Right renal pelvis (tissue), 4 donors: Measurements from ENCODE around the gene ZNF318. TPM values are rescaled to one million over a fixed set of nuclear protein-coding genes. Genes with fewer than 3 reads are reported as not detected.
"Not testable (repeated sequence)": the region's sequence is repeated elsewhere in the genome, so short reads cannot be mapped to it uniquely, and the experiment has no call there.

Experiments used
- DNase-seq, 4 donors: peaks; one replicate each; pipeline ENCODE4 v3.0.0-alpha.2; 2013; ENCODE audit warnings: low read depth in 4 of 4, low spot score in 3 of 4, missing footprints in 1 of 4
- polyA plus RNA-seq, 4 donors: library from polyadenylated mRNA; unstranded; fragments of 120-200 nt; gene quantifications; one replicate each; pipeline ENCODE4 v1.2.1, GENCODE V29; 2013; ENCODE audit not compliant: insufficient read length in 4 of 4

The ZNF318 gene
- 10 to 100 TPM; 22.1 to 29.4 (median 28.1) TPM for polyA plus RNA-seq

GRCh38 chr6:43369174-43370002 lies at the start of gene ZNF318:
ZNF318 (minus strand) TSS chr6:43369647; CDS start chr6:43369365, 282 bp downstream.
- DNase-seq, result peak; percentile 94 to 97 (median 96)

- DNase-seq, result no peak
These were observed 47.5 kb upstream of the ZNF318 start for GRCh38 chr6:43416935-43417334.

- DNase-seq, result not testable (repeated sequence)
These were observed 45.8 kb upstream of the ZNF318 start for GRCh38 chr6:43415275-43415674.

- DNase-seq, result no peak
These were observed 43.6 kb upstream of the ZNF318 start for GRCh38 chr6:43413002-43413401.

- no peak for DNase-seq
These were observed 43.1 kb upstream of the ZNF318 start for GRCh38 chr6:43412541-43412940.

- DNase-seq, result not testable (repeated sequence)
These were observed 41.3 kb upstream of the ZNF318 start for GRCh38 chr6:43410776-43411175.

- no peak for DNase-seq
These were observed 38.8 kb upstream of the ZNF318 start for GRCh38 chr6:43408259-43408658.

GRCh38 chr6:43407296-43407695 lies 37.8 kb upstream of the ZNF318 start:
- no peak for DNase-seq

GRCh38 chr6:43405354-43405753 lies 35.9 kb upstream of the ZNF318 start:
- DNase-seq, result no peak

GRCh38 chr6:43402820-43403219 lies 33.4 kb upstream of the ZNF318 start:
- no peak for DNase-seq

GRCh38 chr6:43401730-43402129 lies 32.3 kb upstream of the ZNF318 start:
- no peak for DNase-seq

- no peak for DNase-seq
These were observed 30.6 kb upstream of the ZNF318 start for GRCh38 chr6:43399932-43400487.

GRCh38 chr6:43396408-43397149 lies 27.1 kb upstream of the ZNF318 start:
- DNase-seq, result no peak

- no peak for DNase-seq
These were observed 26.3 kb upstream of the ZNF318 start for GRCh38 chr6:43395776-43396175.

- DNase-seq, result no peak
These were observed 25.5 kb upstream of the ZNF318 start for GRCh38 chr6:43394982-43395381.

- DNase-seq, result no peak
These were observed 24.2 kb upstream of the ZNF318 start for GRCh38 chr6:43393602-43394001.

GRCh38 chr6:43393133-43393532 lies 23.7 kb upstream of the ZNF318 start:
- not testable (repeated sequence) for DNase-seq

GRCh38 chr6:43391440-43392031 lies 22.1 kb upstream of the ZNF318 start:
- no peak for DNase-seq

- DNase-seq, result not testable (repeated sequence)
These were observed 21.4 kb upstream of the ZNF318 start for GRCh38 chr6:43390753-43391439.

- no peak for DNase-seq
These were observed 20.4 kb upstream of the ZNF318 start for GRCh38 chr6:43389730-43390295.
